Suprapubic skin (tissue), 4 donors: ENCODE data around the gene MS4A8. TPM values are rescaled to one million over a fixed set of nuclear protein-coding genes. Genes with fewer than 3 reads are reported as not detected.

Source experiments
- DNase-seq, 2 donors: peaks; one replicate each; pipeline ENCODE4 v3.0.0-alpha.2; 2019; ENCODE audit warnings: low spot score in 2 of 2
- H3K27ac ChIP-seq: fragments of 200-600 bp; sonication (generic); one replicate; pipeline ENCODE4 v1.5.1; 2019
- H3K27me3 ChIP-seq: fragments of 200-600 bp; sonication (generic); one replicate; pipeline ENCODE4 v1.5.1; 2019
- H3K36me3 ChIP-seq: fragments of 200-600 bp; sonication (generic); one replicate; pipeline ENCODE4 v1.5.1; 2019
- H3K4me1 ChIP-seq: fragments of 200-600 bp; sonication (generic); one replicate; pipeline ENCODE4 v1.5.1; 2019
- H3K4me3 ChIP-seq: fragments of 200-600 bp; sonication (generic); one replicate; pipeline ENCODE4 v1.5.1; 2019; ENCODE audit warnings: mild to moderate bottlenecking
- H3K9me3 ChIP-seq: fragments of 200-600 bp; sonication (generic); one replicate; pipeline ENCODE4 v1.5.1; 2019
- EP300 ChIP-seq: sonication (generic); formaldehyde crosslinking; IDR thresholded peaks from one replicate; pipeline ENCODE4 v1.6.1; 2017; ENCODE audit warnings: antibody characterized with exemption
- POLR2A ChIP-seq, 2 donors: fragments of 450-650 bp; IDR thresholded peaks; one replicate each; pipeline ENCODE4 v1.6.1; 2017; ENCODE audit warnings: antibody characterized with exemption in 2 of 2, mild to moderate bottlenecking in 2 of 2, moderate library complexity in 2 of 2
- POLR2AphosphoS5 ChIP-seq, 3 donors: sonication (generic); formaldehyde crosslinking; IDR thresholded peaks; one replicate each; pipeline ENCODE4 v1.6.1; 2017; ENCODE audit warnings: antibody characterized with exemption in 3 of 3
- WGBS: methylation state at CpG from one replicate; pipeline ENCODE4 v1.1.5; 2018; 5-methylcytosine and 5-hydroxymethylcytosine counted together
- total RNA-seq, 4 donors: library from RNA; depleted of rRNA; stranded (reverse); fragments of >200 nt; gene quantifications; one replicate each; pipeline ENCODE4 v1.1.0, GENCODE V29; 2016
- TF ChIP-seq, protein P1 (sequence below), 2 donors: fragments of 200-600 bp in 1 of 2; fragments of 450-650 bp in 1 of 2; sonication (generic) in 1 of 2; IDR thresholded peaks; one replicate each; pipeline ENCODE4 v1.5.1; 2016 to 2019; ENCODE audit warnings: antibody characterized with exemption in 2 of 2, mild to moderate bottlenecking in 1 of 2, moderate library complexity in 1 of 2

MS4A8 gene
- total RNA-seq, 4 donors from 2014 or later, result not detected

DNA sequence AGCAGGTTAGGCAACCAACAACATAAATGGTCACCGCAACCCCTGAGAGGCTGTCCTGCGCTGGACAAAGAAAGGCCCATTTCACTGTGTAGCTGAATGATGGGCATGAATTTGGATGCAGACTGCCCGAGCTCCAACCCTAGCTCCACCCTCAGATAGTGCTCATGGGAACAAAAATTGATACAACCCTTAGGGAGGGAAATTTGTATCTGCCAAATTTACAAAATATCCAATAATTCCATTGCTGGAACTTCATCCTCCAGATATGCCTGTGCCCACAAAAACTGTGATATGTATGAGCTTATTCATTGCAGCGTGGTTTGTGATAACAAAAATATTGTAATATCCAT, 2.0 kb downstream of the MS4A8 start:
- DNase-seq, result no peak
- TF ChIP-seq EP300 (no peak), POLR2AphosphoS5 (IDR thresholded peaks at IDR 0.05) (no peak), POLR2A (IDR thresholded peaks at IDR 0.05) (no peak)
- TF ChIP-seq, protein P1, sequence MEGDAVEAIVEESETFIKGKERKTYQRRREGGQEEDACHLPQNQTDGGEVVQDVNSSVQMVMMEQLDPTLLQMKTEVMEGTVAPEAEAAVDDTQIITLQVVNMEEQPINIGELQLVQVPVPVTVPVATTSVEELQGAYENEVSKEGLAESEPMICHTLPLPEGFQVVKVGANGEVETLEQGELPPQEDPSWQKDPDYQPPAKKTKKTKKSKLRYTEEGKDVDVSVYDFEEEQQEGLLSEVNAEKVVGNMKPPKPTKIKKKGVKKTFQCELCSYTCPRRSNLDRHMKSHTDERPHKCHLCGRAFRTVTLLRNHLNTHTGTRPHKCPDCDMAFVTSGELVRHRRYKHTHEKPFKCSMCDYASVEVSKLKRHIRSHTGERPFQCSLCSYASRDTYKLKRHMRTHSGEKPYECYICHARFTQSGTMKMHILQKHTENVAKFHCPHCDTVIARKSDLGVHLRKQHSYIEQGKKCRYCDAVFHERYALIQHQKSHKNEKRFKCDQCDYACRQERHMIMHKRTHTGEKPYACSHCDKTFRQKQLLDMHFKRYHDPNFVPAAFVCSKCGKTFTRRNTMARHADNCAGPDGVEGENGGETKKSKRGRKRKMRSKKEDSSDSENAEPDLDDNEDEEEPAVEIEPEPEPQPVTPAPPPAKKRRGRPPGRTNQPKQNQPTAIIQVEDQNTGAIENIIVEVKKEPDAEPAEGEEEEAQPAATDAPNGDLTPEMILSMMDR (IDR thresholded peaks at IDR 0.05), result no peak
- no peak overlapping the region for H3K27ac ChIP-seq
- 59% methylated on average over 4 of the region's 4 CpGs for WGBS
- H3K4me1 ChIP-seq, result no peaks in the 10 kb centered on the region
- no peak overlapping the region for H3K4me3 ChIP-seq
- no peaks in the 10 kb centered on the region for H3K9me3 ChIP-seq
- no peaks in the 10 kb centered on the region for H3K36me3 ChIP-seq
- H3K27me3 ChIP-seq, result no peaks in the 10 kb centered on the region

DNA sequence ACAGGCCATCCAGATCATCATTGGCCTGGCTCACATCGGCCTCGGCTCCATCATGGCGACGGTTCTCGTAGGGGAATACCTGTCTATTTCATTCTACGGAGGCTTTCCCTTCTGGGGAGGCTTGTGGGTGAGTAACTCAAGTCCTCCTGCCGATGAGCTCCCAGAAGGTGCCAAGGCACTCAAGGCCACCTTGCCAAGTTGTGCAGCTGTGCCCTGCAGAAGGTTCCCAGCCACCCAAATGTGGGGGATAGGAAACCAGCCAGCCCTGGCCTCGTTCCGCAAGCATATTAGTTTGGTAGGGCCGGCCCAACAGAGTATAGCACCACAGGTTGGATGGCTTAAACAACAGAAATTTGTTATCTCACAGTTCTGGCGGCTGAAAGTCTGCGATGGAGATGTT, 4.0 kb downstream of the MS4A8 start:
- no peak overlapping the region for H3K4me3 ChIP-seq
- WGBS, result 88% methylated on average over 11 of the region's 12 CpGs
- no peak for DNase-seq
- H3K36me3 ChIP-seq, result no peaks in the 10 kb centered on the region
- TF ChIP-seq POLR2AphosphoS5 (IDR thresholded peaks at IDR 0.05), result no peak
- no peak for TF ChIP-seq POLR2A (IDR thresholded peaks at IDR 0.05)
- TF ChIP-seq, protein P1 (IDR thresholded peaks at IDR 0.05), result no peak
- TF ChIP-seq EP300, result no peak
- H3K27me3 ChIP-seq, result no peaks in the 10 kb centered on the region
- H3K9me3 ChIP-seq, result no peaks in the 10 kb centered on the region
- no peak overlapping the region for H3K27ac ChIP-seq
- no peaks in the 10 kb centered on the region for H3K4me1 ChIP-seq

DNA sequence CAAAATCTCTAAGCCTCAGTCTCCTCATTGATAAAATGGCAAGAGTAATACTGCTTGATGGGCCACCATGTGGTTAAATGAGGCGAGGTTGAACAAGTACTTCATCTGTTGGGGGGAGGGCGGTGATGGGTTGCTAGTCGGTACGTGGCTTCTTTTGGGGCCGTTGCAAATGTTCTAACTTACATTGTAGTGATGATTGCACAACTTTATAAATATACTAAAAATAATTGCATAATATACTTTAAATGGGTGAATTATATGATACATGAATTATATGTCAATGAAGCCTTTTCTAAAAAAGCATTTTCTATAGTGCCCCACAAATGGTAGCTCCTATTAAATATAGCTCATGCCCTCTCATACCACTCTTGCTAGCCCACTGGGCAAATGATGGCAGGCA, 6.5 kb downstream of the MS4A8 start:
- H3K4me3 ChIP-seq, result no peak overlapping the region
- no peaks in the 10 kb centered on the region for H3K27me3 ChIP-seq
- H3K36me3 ChIP-seq, result no peaks in the 10 kb centered on the region
- WGBS, result 79% methylated on average over 5 of the region's 5 CpGs
- no peaks in the 10 kb centered on the region for H3K4me1 ChIP-seq
- DNase-seq, result no peak
- no peaks in the 10 kb centered on the region for H3K9me3 ChIP-seq
- H3K27ac ChIP-seq, result no peak overlapping the region
- TF ChIP-seq POLR2A (IDR thresholded peaks at IDR 0.05), result no peak
- TF ChIP-seq POLR2AphosphoS5 (IDR thresholded peaks at IDR 0.05), result no peak
- TF ChIP-seq EP300, result no peak
- TF ChIP-seq, protein P1 (IDR thresholded peaks at IDR 0.05), result no peak

DNA sequence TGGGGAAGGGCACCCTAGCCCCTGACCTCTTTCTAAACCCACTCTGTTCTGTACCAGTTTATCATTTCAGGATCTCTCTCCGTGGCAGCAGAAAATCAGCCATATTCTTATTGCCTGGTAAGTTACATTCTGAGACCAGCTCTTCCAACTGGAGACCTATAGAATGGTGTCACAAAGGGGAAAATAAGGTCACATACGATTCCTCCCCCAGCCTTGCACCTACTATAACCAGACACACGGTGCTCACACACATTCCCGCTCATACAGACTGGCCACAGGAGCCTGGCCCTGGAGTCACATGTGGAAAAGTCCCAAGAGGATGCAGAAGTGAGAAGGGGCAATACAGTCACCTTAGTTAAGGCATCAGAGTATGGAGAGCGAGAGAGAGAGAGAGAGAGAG, 7.5 kb downstream of the MS4A8 start:
- H3K9me3 ChIP-seq, result no peaks in the 10 kb centered on the region
- no peak overlapping the region for H3K4me3 ChIP-seq
- no peaks in the 10 kb centered on the region for H3K36me3 ChIP-seq
- no peaks in the 10 kb centered on the region for H3K4me1 ChIP-seq
- WGBS, result 79% methylated on average over 5 of the region's 5 CpGs
- no peak overlapping the region for H3K27ac ChIP-seq
- TF ChIP-seq POLR2AphosphoS5 (IDR thresholded peaks at IDR 0.05) (no peak), POLR2A (IDR thresholded peaks at IDR 0.05) (no peak), EP300 (no peak)
- TF ChIP-seq, protein P1 (IDR thresholded peaks at IDR 0.05), result no peak
- H3K27me3 ChIP-seq, result no peaks in the 10 kb centered on the region
- DNase-seq, result no peak

DNA sequence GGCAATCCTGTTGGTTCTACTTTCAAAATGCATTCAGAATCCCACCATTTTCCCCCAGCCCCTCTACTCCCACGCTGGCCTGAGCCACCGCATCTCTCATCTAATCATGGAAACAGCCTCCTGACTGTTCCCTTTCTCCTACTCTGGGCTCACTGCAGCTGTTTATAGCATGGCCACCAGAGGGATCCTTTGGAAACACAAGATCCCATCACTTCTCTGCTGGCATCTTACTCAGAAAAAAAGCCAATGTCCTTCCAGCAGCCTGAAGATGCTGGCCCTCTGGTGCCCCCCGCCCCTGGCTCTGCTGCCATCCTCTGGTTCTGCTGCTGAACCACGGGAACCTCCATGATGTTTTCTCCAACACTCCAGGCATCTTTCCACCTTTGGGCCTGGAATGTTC, 11.1 kb downstream of the MS4A8 start:
- no peak for TF ChIP-seq POLR2AphosphoS5 (IDR thresholded peaks at IDR 0.05)
- no peak for TF ChIP-seq EP300
- TF ChIP-seq, protein P1 (IDR thresholded peaks at IDR 0.05), result no peak
- no peak for TF ChIP-seq POLR2A (IDR thresholded peaks at IDR 0.05)
- DNase-seq, result no peak
- H3K36me3 ChIP-seq, result no peaks in the 10 kb centered on the region
- H3K9me3 ChIP-seq, result no peaks in the 10 kb centered on the region
- WGBS, result 67% methylated on average over 4 of the region's 4 CpGs
- no peak overlapping the region for H3K27ac ChIP-seq
- no peak overlapping the region for H3K4me3 ChIP-seq
- H3K27me3 ChIP-seq, result no peaks in the 10 kb centered on the region
- H3K4me1 ChIP-seq, result no peaks in the 10 kb centered on the region
